Breast epithelium (tissue), 3 donors: ENCODE data around the gene IMPG1.

Experiments
- POLR2A ChIP-seq: fragments of 450-650 bp; IDR thresholded peaks from one replicate; pipeline ENCODE4 v1.6.1; 2016; ENCODE audit warnings: antibody characterized with exemption, mild to moderate bottlenecking, moderate library complexity
- POLR2AphosphoS5 ChIP-seq, 3 donors: sonication (generic); formaldehyde crosslinking; IDR thresholded peaks; one replicate each; pipeline ENCODE4 v1.6.1; 2017; ENCODE audit warnings: antibody characterized with exemption in 3 of 3
- TF ChIP-seq, protein P1 (sequence below), 3 donors: fragments of 450-650 bp; IDR thresholded peaks; one replicate each; pipeline ENCODE4 v1.5.1; 2016 to 2017; ENCODE audit warnings: antibody characterized with exemption in 3 of 3, mild to moderate bottlenecking in 3 of 3, moderate library complexity in 3 of 3

DNA sequence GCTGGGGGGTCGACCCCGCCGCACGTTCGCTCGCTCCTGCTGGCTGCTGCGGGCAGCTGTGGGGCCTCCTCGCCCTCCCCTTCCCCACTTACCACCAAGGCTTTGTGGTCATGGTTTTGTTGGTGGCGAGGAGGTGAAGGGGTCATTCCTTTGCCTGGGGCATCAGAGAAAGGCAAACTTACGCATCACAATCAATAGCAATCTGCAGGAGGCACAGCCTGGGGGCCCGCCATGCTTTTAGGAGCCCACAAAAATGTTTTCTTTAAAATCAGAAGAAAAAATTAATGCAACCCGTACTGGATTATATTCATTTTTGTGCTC is 137.0 kb downstream of the IMPG1 start:
- TF ChIP-seq, protein P1, sequence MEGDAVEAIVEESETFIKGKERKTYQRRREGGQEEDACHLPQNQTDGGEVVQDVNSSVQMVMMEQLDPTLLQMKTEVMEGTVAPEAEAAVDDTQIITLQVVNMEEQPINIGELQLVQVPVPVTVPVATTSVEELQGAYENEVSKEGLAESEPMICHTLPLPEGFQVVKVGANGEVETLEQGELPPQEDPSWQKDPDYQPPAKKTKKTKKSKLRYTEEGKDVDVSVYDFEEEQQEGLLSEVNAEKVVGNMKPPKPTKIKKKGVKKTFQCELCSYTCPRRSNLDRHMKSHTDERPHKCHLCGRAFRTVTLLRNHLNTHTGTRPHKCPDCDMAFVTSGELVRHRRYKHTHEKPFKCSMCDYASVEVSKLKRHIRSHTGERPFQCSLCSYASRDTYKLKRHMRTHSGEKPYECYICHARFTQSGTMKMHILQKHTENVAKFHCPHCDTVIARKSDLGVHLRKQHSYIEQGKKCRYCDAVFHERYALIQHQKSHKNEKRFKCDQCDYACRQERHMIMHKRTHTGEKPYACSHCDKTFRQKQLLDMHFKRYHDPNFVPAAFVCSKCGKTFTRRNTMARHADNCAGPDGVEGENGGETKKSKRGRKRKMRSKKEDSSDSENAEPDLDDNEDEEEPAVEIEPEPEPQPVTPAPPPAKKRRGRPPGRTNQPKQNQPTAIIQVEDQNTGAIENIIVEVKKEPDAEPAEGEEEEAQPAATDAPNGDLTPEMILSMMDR (IDR thresholded peaks at IDR 0.05): no peak
- TF ChIP-seq POLR2A (no peak), POLR2AphosphoS5 (IDR thresholded peaks at IDR 0.05) (no peak)
